HG02623 (cell line): ENCODE results near the gene ANKS1B.
"Not testable (repeated sequence)": the region's sequence is repeated elsewhere in the genome, so short reads cannot be mapped to it uniquely, and the experiment has no call there.

Source experiments
- ATAC-seq: cut with Tn5 transposase; IDR thresholded peaks from one replicate; pipeline ENCODE4 v1.9.1; 2021; ENCODE audit warnings: moderate library complexity; ENCODE audit not compliant: unreplicated experiment

ANKS1B gene

DNA sequence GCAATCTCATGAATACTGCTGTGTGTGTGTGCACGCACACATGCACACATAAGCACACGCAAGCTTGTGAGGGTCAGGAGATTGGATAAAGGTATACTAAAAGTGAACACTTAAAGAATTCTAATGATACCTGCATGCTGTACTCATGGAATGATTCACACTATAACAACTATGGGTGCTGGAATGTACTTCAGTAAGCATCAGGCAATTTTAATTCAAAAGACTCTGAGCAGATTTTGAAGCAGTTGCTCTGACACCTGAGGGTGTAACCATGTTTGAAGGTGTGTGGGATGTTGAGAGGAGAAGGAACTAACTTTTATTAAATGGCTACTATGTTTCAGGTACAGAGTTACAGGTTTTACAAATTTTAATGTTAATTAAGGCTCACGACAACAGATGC lies 275.6 kb downstream of the ANKS1B start:
- no peak for ATAC-seq

DNA sequence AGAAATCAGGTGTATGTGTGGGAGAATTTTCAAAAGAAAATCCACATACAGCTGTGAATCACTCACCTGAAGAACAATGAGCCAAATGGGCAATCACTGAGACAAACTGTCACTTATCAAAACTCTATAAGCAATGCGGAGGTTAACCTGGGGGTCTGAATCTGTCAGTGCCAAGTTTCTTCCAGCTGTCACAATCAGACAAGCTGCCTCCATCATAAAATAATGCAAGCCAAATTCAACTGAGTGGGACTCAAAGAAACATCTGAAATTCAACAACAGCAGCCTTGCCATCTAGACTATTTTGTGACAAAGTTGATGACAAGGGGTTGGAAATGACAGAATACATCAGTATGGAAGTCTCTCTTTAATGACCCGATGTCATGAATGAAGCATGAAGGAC lies 276.9 kb downstream of the ANKS1B start:
- ATAC-seq, result no peak

DNA sequence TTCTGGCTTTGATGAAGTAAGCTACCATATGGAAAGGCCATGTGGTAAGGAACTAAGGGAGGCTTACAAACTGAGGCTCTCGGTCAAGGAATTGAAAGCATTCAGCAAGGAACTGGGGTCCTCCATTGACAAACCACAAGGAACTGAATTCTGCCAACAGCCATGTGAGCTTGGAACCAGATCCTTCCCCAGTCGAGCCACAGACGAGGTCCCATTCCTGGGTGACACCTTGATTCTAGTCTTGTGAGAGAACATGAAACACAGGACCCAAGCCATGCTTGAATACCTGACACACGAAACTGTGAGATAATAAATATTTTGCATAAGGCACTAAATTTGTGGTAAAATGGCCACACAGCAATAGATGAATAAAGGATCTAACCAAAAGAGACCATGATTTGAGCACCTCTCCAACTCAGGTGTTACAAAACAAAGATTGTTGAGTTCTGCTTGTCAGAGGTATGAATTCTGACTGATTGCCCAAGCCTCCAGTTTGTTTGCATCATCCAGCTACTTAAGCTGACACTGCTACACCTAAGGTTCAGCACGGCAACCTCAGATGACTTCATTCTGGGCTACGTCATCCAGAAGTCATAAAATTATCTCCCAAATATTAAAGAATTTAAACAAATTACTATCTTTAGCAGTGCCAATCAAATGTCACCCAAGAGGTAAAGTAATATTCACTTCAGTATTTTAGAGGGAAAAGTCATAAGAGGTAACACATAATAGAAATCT lies 277.8 kb downstream of the ANKS1B start:
- no peak for ATAC-seq

DNA sequence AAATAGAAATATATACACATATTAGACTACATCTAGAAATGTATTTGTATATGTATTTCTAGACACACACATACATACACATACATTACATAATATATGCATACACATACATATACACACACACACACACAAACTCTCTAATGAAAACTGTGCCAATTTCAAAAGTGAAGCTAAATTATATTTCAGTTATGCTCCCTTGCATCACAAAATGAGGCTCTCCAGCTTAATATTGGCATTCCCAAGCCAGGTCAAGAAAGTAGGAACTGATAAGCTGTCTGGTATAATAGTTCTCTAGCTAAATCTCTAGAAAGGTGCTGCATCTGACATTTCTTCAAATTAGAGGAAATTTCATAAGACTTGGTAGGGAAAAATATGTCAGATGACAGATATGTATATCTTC lies 280.3 kb downstream of the ANKS1B start:
- no peak for ATAC-seq

DNA sequence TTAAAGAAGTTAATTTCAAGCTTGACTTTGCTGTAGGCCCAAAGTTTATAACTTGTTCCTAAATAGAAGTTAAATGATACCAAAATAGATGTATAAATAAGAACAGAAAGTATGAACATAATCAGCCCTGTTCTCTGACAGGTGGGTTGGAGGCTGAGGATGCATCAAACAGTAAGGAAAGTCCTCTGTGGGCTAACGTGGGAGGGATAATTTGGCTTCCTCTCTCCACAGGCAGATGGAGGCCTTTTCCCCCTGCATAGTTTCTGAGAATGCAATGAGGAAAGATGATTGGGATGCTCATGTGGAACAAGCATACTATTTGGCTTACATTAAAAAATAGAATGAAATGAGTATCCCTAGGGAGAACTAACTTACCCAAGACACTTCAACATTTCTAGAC lies 280.7 kb downstream of the ANKS1B start:
- no peak for ATAC-seq

DNA sequence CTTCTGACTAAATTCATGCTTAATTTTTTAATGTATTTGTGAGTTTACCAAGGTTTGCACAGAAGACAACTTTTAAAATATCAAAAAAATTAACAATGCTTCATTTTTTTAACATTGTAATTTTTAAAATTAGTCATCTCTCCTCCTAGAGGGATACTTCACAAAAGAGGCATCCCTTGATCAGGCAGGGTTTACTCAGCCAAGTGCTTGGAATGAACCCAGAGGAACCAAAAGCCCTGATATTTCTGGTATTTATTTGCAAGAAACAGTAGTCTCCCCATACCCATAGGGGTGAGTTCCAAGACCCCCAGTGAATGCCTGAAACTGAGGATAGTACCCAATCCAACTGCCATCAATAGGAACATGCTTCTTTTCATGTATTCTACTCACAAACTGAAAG lies 284.7 kb downstream of the ANKS1B start:
- ATAC-seq, result no peak

DNA sequence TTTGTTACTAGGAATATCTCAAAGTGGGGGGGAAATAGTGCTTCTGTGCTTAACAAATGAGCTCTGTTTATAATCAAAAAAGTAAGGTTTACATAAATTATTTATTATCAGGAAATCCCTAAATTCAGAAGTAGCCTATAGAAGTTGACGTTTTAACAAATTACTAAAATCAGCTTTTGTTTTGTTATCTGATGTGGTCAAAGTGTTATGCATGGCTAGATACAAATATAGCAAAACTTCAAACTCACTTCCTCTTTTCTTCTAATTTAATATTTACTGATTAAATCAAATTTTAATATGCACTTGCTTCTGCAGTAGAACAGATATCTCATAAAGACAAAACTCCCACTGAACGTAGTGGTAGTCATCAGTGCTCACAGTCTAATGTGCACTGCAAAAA lies 289.7 kb downstream of the ANKS1B start:
- ATAC-seq, result no peak

DNA sequence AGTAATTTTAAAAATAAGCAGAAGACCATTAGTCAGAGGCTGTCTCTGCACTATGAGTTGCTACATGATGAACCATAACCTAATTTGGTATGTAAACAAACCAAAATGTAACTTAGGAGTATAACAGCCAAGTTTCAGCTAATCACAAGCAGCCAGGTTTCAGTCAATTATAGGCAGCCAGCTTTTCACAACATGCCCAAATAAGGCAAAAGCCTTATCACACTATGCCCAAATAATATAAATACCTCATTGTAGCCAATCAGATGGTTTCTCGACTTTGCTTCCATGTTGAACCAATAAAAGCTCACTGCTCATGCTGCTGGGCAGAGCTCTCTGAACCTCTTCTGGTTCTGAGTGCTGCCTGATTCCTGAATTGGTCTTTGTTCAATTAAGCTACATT lies 298.6 kb downstream of the ANKS1B start:
- no peak for ATAC-seq

DNA sequence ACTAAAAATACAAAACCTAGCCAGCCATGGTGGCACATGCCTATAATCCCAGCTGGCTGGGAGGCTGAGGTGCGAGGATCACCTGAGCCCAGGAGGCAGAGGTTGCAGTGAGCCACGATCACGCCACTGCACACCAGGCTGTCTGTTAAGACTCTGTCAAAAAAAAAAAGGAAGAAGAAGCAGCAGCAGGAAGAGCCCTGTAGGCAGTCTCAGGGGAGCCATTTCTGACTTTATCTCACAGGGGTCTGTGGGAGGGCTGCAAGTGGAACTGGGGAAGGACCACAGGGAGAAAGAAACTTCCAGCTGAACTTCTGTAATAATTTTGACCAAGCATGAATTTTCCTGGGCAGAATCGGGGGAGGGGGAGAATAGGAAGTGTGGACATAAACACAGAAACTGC lies 304.5 kb downstream of the ANKS1B start:
- no peak for ATAC-seq

DNA sequence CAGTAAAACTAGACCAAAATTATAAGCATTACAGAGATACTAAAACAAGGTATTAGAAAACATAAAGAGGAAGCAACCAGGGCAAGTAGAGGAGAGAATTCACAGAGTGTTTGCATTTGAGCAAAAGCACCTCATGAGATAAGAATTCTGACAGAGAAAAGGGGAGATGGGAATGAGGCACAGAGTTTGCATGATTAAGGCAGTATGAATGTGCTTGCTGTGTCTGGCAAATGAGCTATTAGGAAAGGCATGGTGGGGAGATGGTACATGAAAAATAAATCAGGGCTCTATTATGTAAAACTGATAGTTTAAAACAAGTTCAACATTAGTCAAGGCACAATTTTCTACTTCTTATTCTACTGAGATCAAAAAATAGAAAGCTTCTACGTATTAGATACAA lies 314.1 kb downstream of the ANKS1B start:
- ATAC-seq, result no peak

DNA sequence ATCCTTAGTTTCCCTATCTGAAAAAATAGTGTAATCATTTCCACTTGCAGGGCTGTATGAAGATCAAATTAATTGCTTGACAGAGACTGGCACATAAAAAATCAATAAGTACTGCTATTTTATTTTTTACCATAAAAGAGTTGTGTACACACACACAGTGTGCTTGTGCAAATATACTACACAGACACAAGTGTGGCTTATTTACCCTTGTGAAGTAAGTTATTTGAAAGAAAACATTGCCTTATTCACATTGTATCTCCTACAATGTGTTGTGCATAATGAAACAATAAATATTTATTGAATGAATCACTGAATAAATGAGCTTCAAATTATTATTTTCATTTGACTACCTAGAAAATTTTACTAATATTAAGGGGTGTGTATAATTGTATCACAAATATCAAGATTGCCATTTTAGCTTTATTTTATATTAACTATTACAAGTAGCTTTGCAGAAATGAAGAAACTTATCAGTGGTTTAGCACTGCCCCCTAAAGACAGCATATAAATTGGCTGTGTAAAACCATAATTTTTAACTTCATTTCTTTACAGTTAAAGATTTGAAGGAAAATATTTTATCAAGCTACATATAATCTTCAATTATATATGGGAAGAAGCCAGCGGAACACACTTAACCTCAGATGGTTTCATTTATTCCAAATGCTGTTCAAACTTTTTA lies 325.9 kb downstream of the ANKS1B start:
- ATAC-seq, result no peak

DNA sequence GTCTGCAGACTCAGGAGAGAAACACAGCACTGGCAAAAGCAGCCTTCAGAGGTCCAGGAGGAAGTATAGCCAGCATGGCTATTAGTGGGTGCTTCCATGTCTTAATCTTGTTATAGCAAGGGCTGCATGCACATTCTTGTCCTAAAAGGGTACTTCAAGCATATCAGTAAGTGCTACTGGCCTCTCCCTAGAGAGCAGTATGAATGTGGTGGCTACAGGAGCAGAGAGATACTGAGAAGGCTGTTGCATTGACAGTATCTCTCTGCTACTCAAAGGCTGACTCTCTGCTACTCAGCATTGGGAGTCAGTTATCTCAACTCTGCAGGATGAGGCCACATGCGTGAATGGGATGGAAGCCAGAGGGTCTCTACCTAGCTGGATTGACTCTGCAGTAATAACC lies 335.2 kb downstream of the ANKS1B start:
- no peak for ATAC-seq

DNA sequence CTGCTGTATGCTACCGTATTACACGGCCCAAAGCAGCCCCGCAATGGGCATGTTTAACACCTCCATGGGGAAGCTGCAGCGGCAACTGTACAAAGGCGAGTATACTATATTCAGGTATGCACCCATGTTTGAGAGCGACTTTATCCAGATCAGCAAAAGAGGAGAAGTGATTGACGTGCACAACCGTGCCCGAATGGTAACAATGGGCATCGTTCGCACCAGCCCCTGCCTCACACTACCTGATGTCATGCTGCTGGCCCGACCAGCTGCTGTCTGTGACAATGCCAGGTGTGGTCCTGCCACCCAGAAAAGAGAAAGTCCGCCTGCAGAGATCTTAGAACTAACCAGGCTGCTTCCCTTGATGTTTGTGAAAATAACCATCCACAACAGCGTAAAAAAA lies 336.6 kb downstream of the ANKS1B start:
- ATAC-seq, result no peak

DNA sequence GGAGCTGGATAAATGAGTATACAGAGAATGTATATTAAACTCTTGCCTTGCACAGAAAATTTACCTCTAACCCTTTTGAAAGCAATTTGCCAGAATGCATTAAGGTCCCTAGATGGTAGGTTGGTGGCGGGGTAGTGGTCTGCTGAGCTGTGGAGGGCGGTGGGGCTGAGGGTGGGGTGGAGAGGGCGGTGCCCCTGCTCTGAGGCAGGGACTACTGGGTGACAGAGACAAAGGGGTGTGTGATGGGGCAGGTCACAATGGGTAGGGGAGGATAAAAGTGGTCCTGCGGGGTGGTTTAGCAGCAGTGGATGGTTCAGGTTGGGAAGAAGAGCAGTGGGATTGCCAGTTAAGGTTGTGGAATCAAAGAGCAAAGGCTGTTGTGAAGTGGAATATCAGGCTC lies 337.3 kb downstream of the ANKS1B start, which contains the start of gene GARIN6:
Gene GARIN6 (plus strand): TSS at position 301 of the 400 bp plus-strand sequence. CDS start 422 bp downstream, outside the sequence.
- ATAC-seq, result no peak

DNA sequence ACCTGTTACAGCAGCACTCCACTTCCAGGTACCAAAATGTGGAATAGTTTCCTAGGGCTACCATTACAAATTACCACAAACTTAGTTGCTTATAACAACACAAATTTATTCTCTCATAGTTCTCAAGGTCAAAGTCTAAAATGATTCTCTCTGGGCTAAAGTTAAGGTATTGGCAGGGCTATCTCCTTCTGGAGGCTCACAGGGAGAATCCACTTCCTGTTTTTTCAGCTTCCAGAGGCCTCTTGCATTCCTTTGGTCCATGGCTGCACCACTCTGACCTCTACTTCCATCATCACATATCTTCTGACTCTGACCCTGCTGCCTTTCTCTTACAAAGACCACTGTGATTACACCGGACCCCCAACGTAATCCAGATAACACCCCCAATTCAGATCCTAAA lies 340.1 kb downstream of the ANKS1B start:
- ATAC-seq, result no peak

DNA sequence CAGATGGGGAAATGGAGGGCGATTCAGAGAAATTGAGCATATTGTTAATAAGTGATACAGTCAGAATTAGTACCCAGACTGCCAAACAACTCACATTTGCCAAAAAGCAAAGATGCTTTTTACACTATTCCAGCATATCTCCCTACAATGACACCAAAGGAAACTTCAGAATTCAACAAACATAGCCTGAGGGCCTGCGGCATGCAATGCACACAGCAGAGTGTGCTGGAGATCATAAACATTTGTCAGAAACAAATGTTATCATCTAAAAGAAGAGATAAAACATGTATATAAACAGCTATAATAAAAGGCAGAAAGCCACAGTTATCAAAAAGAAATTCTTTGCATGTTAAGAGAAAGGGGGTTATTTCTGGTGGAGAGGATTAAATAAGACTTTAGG lies 357.3 kb downstream of the ANKS1B start:
- no peak for ATAC-seq

DNA sequence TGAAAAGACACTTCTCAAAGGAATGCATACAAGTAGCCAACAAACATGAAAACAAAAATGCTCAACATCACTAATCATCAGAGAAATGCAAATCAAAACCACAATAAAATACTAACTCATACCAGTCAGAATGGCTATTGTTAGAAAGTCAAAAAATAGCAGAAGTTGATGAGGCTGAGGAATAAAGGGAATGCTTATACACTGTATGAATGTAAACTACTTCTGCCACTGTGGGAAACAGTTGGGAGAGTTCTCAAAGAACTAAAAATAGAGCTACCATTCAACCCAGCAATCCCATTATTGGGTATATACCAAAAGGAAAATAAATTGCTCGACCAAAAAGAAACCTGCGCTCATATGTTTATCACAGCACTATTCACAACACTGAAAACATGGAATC lies 360.1 kb downstream of the ANKS1B start:
- not testable (repeated sequence) for ATAC-seq

DNA sequence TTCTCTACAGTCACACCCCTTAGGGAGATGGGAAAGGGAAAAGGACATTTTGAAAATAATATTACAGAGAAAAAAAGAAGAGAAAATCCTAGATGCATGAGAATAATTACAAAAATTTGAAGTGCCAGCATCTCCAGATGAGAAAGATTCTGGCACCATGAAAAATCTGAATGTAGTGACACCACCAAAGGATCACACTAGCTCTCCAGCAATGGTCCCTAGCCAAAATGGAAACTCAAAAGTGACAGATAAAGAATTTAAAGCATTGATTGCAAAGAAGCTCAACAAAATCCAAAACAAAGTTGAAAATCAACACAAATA lies 364.6 kb downstream of the ANKS1B start:
- no peak for ATAC-seq

DNA sequence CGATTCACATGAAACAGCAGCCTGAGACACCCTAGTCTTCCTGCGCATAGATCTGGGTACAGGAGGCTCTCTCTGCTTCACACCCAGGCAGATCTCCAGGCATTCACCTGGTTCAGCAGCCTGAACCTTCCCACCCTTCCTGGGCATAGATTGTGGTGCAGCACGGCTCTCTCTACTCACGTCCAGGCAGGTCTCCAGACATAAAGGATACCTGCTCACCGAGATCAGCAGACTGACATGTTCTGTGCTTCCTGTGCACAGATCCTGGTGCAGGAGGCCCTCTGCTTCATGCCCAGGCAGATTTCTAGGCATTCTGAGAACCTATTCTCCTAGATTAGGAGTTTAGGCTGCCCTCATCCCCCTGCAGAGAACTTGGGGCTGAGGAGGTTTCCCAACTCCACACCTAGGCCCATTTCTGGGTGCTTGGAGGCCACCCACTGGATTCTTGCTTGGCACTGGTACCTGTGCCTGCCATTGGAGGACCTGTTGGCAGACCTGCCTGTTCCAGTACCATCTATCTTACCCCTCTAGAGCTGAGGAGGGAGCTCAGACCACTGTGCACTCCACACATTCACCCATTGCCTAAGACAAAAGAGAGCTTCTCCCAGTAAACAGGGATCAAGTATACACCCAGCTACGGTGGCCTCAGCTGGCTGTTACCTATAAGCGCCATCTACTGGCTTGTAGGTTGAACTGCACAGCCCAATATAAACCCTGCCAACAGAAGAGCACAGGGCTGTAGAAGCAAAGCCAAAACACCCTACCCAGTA lies 365.2 kb downstream of the ANKS1B start:
- peak; percentile 96 for ATAC-seq

DNA sequence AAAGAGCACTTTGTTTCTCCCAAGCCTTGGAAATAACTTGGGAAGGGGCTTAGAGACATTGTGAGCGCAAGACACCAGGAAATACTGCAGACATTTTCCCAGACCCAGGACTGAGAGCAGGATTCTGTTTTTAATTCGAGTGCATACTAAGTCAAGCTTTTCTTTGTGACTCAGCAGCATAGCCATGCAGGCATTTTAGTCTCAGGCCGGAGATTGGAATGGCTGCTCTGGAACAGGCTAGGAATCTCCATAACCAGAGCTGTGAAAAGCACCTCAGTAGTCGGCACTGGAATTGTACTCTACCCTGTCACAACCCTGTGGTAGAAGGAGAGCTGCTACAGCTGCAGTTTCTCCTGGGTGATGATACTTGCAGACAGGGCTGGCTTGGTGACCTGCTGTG lies 366.1 kb downstream of the ANKS1B start:
- no peak for ATAC-seq

DNA sequence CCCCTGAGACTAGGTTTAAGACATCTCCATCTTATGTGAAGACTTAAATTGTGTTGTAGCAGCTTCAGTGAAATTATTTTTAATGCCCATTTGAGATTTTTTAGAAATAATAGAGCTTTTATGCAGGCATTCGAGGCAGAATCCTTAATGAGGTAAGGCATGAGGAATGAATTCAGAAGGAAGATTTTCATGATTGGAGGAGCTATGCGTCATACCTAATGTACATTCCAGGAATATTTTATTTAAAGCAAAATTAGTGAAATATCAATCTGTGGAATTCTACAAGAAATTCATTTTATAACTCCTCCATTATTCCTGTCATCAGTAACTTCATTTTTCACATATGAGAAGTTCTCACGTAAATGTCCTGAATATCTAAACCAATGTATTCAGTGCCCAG lies 373.1 kb downstream of the ANKS1B start:
- no peak for ATAC-seq

DNA sequence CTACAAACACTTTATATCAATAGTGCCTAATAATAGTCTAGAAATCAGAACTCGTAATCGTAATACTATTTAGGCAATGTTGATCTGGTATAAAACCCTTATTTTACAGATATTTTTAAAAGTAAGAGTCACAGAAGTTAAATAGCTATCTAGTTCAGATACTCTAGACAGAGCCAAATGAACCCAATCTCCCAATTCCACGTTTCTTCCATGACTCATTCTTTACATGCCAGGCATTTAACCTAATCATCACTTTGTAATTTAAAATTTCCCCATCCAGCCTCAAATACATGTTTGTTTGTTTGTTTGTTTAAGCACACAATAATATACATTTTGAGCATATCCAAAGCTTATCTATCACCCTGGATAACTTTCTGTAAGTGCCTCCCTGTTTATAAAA lies 373.6 kb downstream of the ANKS1B start:
- ATAC-seq, result no peak
